NCI-H1694 (cell line): Measurements from ENCODE around the gene GMPPA.
A peak's percentile ranks its signal among the peaks of the same experiment; 100 is the strongest.

ENCODE experiments used
- DNase-seq: peaks from one replicate; lab custom pipeline; 2025; lab: John Stamatoyannopoulos, UW

The GMPPA gene

GRCh38 chr2:219506153-219506801 lies 7.6 kb downstream of the GMPPA start:
- no peak for DNase-seq

DNA sequence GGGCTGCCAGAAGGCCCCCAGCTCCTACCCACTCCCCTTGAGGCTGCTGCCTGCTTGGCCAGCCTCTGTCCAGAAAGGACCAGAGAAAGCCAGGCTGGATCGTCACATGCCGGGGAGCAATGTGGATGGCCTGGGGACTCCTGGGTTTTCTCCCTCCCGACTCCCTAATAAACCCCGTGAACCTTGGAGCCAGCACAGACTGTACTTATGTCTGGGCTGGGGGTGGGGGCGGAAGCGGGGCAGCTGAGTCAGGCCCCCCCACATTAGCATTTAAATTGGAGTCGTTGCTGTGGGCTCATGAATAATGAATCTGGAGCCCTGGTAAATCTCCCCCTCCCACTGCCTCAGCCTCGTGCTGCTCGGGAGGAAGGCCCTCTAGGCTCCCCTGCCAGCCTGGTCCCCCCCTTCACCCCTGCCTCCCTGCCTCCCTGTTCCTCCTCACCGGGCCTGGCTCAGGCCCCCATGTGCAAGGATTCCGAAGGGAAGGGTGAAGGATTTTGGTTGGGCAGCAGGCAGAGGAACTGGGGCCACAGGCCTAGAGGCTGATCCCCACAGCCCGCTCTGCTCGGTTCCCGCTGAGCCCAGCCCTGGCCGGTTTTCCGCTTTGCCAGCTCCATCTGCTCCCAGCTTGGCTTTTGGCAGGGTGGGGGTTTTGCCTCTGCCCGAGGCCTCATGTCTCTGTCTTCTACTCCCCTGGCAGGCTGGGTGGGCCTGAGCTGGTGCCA lies 8.3 kb downstream of the GMPPA start:
- DNase-seq: peak; percentile 97

GRCh38 chr2:219507581-219508443 lies 9.1 kb downstream of the GMPPA start:
- DNase-seq: no peak

DNA sequence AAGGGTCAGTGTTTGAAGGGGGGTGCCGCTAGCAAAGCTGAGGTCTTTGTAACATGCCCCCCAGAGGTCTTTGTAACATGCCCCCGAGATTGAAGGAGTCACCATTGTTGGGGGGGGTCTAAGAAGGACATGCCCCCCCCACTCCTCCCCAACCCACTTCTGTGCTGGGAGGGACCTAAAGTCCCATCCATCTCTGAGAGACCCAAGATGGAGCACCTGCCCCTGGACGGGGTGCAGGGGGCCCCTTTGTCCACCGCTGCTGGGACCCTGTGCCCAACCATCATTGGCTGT lies 9.7 kb downstream of the GMPPA start:
- peak; percentile 68 for DNase-seq

- peak; percentile 95 for DNase-seq
Measured at GRCh38 chr2:219508971-219509779, 10.5 kb downstream of the GMPPA start.

DNA sequence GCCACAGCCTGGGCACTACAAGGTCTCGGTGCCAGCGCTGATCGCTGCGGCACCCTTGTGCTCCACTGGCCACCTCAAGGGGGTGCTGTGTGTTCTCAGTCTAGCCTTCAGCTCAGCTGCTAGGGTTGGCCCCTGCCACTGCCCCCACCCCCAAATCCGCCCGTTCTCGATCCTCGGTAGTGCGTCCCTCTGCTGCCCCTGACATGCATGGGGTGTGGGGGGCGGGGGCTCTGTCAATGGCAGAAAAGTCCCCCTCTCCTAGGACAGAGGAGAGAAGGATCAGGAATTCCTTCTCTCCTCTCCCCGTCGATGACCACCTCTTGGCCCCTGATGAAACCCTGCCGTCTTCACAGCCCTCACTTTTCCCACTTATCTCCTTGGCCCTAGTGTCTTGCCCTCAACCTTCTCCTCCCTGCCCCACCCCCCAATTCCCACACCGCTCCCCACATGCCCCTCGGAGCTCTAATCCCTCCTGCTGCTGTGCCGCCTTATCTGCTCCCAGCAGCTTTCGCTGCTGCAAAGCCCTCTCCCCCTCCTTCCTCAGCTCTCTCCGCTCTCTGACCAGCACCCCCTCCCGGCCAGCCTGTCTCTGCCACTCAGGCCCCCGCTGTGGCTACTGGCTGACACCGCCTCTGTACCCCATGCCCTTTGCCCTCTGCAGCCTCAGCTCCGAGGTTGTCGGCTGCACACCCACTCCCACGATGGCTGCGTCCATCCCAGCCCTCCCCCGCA lies 11.3 kb downstream of the GMPPA start:
- DNase-seq: peak; percentile 92

DNA sequence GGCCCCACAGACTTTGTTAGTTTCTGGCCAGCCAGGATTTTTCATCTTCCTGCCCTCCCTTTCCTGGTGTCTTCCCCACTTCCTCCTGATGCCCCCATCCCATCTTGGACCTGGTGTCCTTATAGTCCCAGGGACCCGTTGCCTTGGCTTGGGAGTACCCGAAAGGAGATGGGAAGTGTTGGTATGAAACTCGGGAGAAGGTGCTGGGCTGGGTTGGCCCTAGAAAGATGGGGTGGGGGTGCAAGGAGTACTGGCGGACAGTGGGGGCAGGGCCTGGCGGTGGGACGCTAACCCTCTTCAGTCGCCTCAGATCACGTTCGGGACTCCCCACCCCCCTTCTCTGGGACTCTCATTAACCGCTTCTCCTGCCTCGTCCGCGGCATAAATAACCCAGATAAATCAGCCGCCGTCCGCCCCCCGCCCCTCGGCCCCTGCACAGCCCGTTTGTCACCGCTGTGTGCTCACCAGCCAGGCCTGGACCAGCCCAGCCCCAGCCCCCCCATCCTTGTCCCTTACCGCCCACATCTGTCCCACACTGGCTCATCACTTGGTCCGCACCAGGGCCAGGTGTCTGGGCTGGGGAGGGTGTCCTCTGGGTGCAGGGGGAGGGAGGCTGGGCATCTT lies 11.9 kb downstream of the GMPPA start:
- no peak for DNase-seq

GRCh38 chr2:219511547-219512325 lies 13.0 kb downstream of the GMPPA start:
- peak; percentile 74 for DNase-seq

DNA sequence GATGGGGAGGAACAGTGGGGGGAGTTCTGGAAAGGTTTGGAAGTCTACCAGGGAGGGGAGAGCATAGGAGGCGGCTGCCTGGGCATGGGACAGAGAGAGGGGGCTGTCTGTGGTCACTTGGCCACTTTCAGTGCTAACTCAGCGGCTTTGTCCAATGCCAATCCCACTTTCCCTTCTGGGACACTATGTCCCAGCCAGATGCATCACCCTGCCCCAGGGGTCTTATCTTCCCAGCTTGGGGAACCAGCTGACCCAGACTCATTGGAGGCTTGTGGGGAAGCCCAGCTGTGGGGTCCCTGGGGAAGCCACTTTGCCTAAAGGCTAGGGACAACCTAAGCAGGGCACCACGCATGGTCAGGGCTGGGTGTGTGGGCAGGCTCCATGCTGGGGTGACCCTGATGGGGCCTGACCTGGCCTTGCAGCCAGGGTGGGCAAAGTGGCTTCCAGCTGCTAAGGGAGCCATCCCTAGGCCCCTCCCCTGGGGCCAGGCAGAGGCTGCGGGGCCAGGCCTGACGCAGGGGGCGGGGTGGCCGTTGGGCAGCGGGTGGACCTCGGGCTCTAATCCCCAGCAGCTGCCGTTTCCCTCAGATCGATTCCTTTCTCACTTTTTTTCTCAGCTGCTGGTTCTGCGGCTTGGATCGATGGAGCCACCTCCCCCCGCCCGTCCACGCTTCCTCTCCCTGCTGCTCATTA lies 14.0 kb downstream of the GMPPA start:
- DNase-seq: no peak

DNA sequence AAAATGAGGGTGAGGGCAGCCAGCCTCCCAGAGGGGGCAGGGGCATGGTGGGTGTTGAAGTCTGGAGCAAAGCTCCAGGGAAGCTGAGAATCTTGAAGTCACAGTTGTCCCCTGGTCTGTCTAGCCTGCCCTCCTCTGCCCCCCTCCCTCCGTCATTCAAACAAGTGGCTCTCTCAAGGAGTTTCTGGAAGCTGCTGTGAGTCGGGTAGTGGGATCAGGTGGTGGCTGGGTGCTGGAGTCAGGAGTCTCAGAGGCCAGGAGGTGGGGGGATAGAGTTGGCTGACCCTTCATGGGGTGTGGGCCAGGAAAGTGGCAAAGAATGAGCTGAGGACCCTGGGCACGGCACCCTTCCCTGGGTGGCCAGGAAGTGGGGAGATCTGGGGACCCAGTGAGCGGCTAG lies 15.1 kb downstream of the GMPPA start:
- DNase-seq: no peak

DNA sequence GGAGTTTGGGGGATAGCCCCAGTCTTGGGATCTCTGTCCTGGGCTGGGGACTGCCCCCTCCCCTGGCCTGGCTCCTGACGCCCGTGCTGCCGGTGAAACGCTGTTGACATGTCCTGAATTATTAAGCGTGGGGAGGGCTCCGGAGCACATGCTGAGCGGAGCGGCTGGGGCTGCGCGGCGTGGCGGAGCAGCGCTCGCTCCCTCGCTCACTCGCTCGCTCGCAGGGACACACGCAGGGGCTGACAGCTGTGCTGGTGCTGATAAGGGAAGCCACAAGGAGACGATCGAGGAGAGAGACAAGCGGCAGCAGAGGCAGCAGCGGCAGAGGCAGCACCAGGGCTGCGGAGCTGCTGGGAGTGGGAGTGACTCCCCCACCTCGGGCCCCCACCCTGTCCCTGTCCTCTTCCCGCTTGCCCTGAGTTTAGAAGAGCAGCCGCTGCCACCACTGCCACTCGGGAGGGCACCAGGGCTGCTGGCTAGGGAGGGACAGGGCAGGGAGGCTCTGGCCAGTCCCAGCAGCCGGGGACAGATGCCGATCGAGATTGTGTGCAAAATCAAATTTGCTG lies 15.6 kb downstream of the GMPPA start, which contains the start of gene ASIC4:
ASIC4 (plus strand) TSS at position 287 of the 566 bp plus-strand sequence; CDS start at position 530, 243 bp downstream.
- peak; percentile 56 for DNase-seq

DNA sequence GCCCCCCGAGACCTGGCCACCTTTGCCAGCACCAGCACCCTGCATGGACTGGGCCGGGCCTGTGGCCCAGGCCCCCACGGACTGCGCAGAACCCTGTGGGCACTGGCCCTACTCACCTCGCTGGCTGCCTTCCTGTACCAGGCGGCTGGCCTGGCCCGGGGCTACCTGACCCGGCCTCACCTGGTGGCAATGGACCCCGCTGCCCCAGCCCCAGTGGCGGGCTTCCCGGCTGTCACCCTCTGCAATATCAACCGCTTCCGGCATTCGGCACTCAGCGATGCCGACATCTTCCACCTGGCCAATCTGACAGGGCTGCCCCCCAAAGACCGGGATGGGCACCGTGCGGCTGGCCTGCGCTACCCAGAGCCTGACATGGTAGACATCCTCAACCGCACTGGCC lies 16.1 kb downstream of the GMPPA start:
- no peak for DNase-seq

GRCh38 chr2:219515874-219516629 lies 17.4 kb downstream of the GMPPA start:
- peak; percentile 34 for DNase-seq

DNA sequence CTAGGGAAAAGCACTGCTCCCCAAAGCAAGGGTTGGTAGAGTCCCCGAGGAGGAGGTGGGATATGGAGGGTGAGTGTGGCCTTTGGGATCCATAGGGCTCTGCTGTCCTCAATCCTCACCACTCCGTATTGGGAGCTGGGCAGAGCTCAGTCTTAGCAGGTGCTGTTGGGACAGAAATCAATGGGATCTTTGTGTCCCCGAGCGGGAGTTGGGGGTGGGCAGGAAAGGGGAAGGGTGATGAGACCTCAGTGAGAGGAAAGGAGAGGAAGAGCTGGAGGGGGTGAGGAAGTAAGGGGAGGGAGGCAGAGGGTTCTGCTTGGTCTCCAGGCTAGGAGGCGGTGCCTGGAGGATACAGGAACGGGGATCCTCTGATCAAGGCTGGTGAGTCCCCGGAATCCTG lies 18.2 kb downstream of the GMPPA start:
- no peak for DNase-seq

DNA sequence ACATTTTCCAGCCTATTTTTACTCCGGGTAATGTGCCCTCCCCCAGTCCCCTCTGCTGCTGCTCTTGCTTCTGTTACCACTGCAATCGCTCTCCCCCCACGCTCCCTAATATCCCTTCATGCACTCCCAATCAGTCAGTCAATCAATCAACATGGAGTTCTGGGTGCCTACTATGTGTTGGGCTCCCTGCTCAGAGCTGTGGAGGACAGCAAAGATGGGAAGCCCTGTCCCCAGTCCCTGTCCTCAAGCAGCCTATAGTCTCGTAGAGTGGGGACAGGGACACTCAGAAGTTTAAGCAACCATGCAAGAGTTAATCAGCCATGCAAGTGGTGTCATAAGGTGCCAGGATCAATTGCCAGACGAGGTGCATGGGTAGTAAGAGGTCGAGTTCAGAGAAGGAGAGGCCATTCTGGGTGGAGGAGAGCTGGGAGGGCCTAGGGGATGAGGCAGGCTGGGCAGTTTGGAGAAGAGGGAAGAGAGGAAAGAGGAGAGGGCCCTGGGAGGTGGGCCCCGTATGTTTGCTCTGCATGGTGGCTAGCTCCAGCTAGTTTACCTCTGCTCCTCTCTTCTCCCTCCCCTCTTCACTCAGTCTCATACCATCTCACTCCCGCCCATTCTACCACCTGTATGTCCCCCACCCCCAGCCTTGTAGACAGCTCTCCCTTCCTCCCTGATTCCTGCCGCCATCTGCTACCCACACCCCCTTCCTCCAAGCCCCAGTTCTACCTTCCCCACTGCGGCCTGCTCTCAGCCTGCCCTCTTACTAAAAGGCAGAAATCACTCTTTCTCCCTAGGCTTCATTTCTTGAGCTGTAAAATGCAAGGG lies 19.5 kb downstream of the GMPPA start:
- no peak for DNase-seq

GRCh38 chr2:219519526-219519916 lies 20.8 kb downstream of the GMPPA start:
- DNase-seq: no peak

- DNase-seq: no peak
Measured at GRCh38 chr2:219520079-219520478, 21.4 kb downstream of the GMPPA start.
